GM21717 (cell line): ENCODE measurements around the gene HDAC7.
"Not testable (repeated sequence)": the region's sequence is repeated elsewhere in the genome, so short reads cannot be mapped to it uniquely, and the experiment has no call there.

Source experiments
- ATAC-seq: cut with Tn5 transposase; IDR thresholded peaks from one replicate; pipeline ENCODE4 v1.9.1; 2021; ENCODE audit warnings: mild to moderate bottlenecking, moderate library complexity; ENCODE audit not compliant: unreplicated experiment

Gene HDAC7

GRCh38 chr12:47850153-47851084 is 30.7 kb upstream of the HDAC7 start:
- ATAC-seq = no peak

GRCh38 chr12:47849261-47849660 is 29.6 kb upstream of the HDAC7 start:
- no peak for ATAC-seq

- no peak for ATAC-seq
These were observed 29.1 kb upstream of the HDAC7 start for GRCh38 chr12:47848853-47849252.

GRCh38 chr12:47846294-47846996 is 26.7 kb upstream of the HDAC7 start:
- ATAC-seq = no peak

GRCh38 chr12:47845081-47845480 is 25.4 kb upstream of the HDAC7 start:
- ATAC-seq = no peak

- ATAC-seq = no peak
These were observed 24.7 kb upstream of the HDAC7 start for GRCh38 chr12:47844264-47845019.

- ATAC-seq = no peak
These were observed 23.7 kb upstream of the HDAC7 start for GRCh38 chr12:47843226-47843980.

- ATAC-seq = not testable (repeated sequence)
These were observed 22.8 kb upstream of the HDAC7 start for GRCh38 chr12:47842543-47842942.

- no peak for ATAC-seq
These were observed 22.2 kb upstream of the HDAC7 start for GRCh38 chr12:47841910-47842309.

- no peak for ATAC-seq
These were observed 21.8 kb upstream of the HDAC7 start for GRCh38 chr12:47841501-47841900.

GRCh38 chr12:47840571-47840970 is 20.9 kb upstream of the HDAC7 start:
- ATAC-seq = no peak

GRCh38 chr12:47839214-47839876 is 19.6 kb upstream of the HDAC7 start:
- no peak for ATAC-seq

GRCh38 chr12:47838286-47838931 is 18.7 kb upstream of the HDAC7 start:
- ATAC-seq = no peak

GRCh38 chr12:47837190-47838171 is 17.8 kb upstream of the HDAC7 start:
- no peak for ATAC-seq

GRCh38 chr12:47835831-47836155 is 16.1 kb upstream of the HDAC7 start:
- no peak for ATAC-seq

GRCh38 chr12:47835006-47835830 is 15.5 kb upstream of the HDAC7 start:
- no peak for ATAC-seq

GRCh38 chr12:47834199-47834903 is 14.6 kb upstream of the HDAC7 start:
- no peak for ATAC-seq
